ENCODE data around the gene XIAP. TPM values are rescaled to one million over a fixed set of nuclear protein-coding genes. Genes with fewer than 3 reads are reported as not detected.
A peak's percentile ranks its signal among the peaks of the same experiment; 100 is the strongest.

Gene XIAP
- total RNA-seq, 4 donors from 2014 or later: 21.0 to 39.3 (median 32.9) TPM

DNA sequence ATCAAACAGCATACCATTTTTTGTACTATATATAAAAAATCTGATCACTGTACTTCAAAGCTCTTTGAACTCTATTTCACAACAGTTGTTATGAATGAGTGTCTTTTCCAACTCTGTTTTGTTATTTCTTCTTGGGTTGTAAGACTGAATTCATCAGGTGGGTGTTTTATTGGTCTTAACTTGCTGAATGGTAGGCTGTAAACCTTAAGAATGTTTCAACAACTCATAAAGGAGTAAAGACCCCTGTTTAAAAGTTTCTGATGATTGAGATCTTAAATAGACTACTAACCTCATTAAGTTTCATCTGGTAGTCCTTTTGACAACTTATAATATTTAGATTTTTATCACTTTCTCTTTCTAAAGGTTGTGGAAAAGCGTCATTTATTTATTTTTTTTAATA, 83.2 kb downstream of the XIAP start:
- Histone ChIP-seq H3K4me3 (no peak overlapping the region), H3K27ac (replicated peaks in 1 of 4) (no peak overlapping the region), H3K4me1 (no peaks in the 10 kb centered on the region), H3K27me3 (no peaks in the 10 kb centered on the region), H3K36me3 (no peaks in the 10 kb centered on the region), H3K9me3 (no peaks in the 10 kb centered on the region)
- no peak for DNase-seq (ENCODE audit: extremely low spot score)
- 66% methylated on average over 1 of the region's 1 CpG for WGBS
- intact Hi-C loops (cut with DNase I): no loop called here
- no peak for TF ChIP-seq POLR2A (IDR thresholded peaks at IDR 0.05; ENCODE audit: low read depth)
- TF ChIP-seq, protein P1, sequence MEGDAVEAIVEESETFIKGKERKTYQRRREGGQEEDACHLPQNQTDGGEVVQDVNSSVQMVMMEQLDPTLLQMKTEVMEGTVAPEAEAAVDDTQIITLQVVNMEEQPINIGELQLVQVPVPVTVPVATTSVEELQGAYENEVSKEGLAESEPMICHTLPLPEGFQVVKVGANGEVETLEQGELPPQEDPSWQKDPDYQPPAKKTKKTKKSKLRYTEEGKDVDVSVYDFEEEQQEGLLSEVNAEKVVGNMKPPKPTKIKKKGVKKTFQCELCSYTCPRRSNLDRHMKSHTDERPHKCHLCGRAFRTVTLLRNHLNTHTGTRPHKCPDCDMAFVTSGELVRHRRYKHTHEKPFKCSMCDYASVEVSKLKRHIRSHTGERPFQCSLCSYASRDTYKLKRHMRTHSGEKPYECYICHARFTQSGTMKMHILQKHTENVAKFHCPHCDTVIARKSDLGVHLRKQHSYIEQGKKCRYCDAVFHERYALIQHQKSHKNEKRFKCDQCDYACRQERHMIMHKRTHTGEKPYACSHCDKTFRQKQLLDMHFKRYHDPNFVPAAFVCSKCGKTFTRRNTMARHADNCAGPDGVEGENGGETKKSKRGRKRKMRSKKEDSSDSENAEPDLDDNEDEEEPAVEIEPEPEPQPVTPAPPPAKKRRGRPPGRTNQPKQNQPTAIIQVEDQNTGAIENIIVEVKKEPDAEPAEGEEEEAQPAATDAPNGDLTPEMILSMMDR (IDR thresholded peaks at IDR 0.05): no peak
- no peak for TF ChIP-seq POLR2AphosphoS5 (IDR thresholded peaks at IDR 0.05)
- no peak for TF ChIP-seq EP300 (IDR thresholded peaks at IDR 0.05)

DNA sequence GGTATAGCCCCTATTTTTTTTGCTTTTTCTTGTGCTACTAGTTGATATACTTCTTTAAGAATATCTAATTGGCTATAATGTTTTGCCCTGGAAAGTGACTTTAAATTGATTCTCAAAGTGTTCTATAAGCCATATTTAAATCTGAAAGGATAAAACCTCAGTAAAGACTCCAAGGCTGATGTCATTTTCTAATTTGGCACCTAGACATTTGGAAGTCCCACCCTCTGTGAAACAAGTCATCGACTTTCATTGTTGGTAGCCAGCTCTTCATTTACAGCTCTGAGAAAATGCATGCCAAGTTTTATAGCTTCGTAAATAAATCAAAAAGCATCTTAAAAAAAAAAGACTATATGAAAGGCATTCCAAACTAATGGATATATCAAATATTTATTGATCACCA, 83.6 kb downstream of the XIAP start:
- no peak for TF ChIP-seq EP300 (IDR thresholded peaks at IDR 0.05)
- TF ChIP-seq POLR2A (IDR thresholded peaks at IDR 0.05; ENCODE audit: low read depth): no peak
- TF ChIP-seq, protein P1 (IDR thresholded peaks at IDR 0.05): no peak
- TF ChIP-seq POLR2AphosphoS5 (IDR thresholded peaks at IDR 0.05): no peak
- DNase-seq (ENCODE audit: extremely low spot score): no peak
- Histone ChIP-seq H3K4me3 (no peak overlapping the region), H3K27ac (replicated peaks in 1 of 4) (no peak overlapping the region), H3K4me1 (no peaks in the 10 kb centered on the region), H3K9me3 (no peaks in the 10 kb centered on the region), H3K36me3 (no peaks in the 10 kb centered on the region), H3K27me3 (no peaks in the 10 kb centered on the region)
- WGBS: 72% methylated on average over 2 of the region's 2 CpGs
- intact Hi-C loops (cut with DNase I): no loop called here

DNA sequence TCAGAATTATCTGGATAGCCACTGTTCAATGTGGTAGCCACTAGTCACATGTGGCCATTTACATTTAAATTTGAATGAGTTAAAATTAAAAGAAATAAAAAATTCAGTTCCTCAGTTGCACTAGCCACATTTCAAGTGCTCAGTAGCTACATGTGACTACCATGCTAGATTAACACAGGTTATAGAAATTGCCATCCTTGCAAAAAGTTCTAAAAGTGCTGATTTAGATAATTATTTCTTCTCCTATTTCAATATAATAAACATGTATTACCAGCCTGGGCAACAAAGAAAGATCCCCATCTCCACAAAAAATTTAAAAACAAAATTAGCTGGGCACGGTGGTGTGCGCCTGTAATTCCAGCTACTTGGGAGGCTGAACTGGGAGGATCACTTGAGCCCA, 90.0 kb downstream of the XIAP start:
- H3K4me1 ChIP-seq: no peaks in the 10 kb centered on the region
- intact Hi-C loops (cut with DNase I): no loop called here
- H3K4me3 ChIP-seq: no peak overlapping the region
- DNase-seq (ENCODE audit: extremely low spot score): no peak
- H3K36me3 ChIP-seq: no peaks in the 10 kb centered on the region
- TF ChIP-seq POLR2AphosphoS5 (IDR thresholded peaks at IDR 0.05): no peak
- no peak for TF ChIP-seq EP300 (IDR thresholded peaks at IDR 0.05)
- TF ChIP-seq POLR2A (IDR thresholded peaks at IDR 0.05; ENCODE audit: low read depth): no peak
- TF ChIP-seq, protein P1 (IDR thresholded peaks at IDR 0.05): no peak
- no peak overlapping the region for H3K27ac ChIP-seq (replicated peaks in 1 of 4)
- no peaks in the 10 kb centered on the region for H3K27me3 ChIP-seq
- WGBS: 84% methylated on average over 2 of the region's 2 CpGs
- no peaks in the 10 kb centered on the region for H3K9me3 ChIP-seq

DNA sequence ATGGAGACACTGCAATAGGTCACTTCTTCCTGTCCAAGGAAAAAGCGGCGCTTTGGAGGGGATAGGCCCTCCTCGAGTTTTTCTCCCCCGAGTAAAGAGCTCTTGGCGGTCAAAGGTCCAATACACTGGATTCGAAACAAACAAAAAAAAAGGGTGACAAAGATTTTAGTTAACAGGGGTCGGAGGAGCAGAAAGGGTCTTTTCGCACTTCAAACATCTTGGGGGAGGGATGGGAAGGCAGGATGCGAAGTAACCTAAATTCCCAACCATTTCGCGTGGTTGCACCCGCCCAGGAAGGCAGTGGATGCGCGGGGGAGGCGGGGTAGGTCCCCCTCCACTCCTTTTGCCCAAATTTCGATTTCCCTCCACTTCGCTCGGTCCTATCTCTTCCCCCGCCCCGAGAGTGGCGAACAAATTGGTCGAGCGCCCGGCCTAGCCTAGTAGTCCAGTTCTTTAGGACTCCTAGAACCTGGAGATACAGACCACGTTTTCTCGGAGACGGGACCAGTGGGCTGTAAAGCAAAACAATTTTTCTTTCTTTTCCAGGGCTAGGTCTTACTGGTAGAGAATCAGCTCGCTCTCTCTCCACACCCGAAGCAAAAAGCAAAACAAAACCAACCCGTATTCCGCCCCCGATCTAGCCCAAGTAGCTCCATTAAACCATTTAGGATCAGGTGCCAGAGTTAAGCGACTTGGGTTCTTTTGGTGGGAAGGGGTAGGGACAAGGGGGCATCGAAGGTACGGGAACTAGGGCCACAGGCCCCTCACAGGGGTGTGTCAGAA, 99.6 kb downstream of the XIAP start:
- H3K27me3 ChIP-seq: no peaks in the 10 kb centered on the region
- WGBS: 47% methylated on average over 35 of the region's 35 CpGs
- peaks cover 4 to 17% (median 7%) of the 10 kb centered on the region in 4 donors for H3K4me1 ChIP-seq
- H3K9me3 ChIP-seq: no peaks in the 10 kb centered on the region
- no peaks in the 10 kb centered on the region for H3K36me3 ChIP-seq
- intact Hi-C loops (cut with DNase I): loop anchor here (2.0 to 5.0 kb wide), 2 partner anchors 15 to 127 kb away; no protein-coding TSS in a partner anchor
- TF ChIP-seq POLR2AphosphoS5 (IDR thresholded peaks at IDR 0.05) (no peak), EP300 (IDR thresholded peaks at IDR 0.05) (no peak), POLR2A (IDR thresholded peaks at IDR 0.05; ENCODE audit: low read depth) (no peak)
- TF ChIP-seq, protein P1 (IDR thresholded peaks at IDR 0.05): no peak
- H3K4me3 ChIP-seq: peak overlapping the region; percentile 71 to 75 (median 74)
- H3K27ac ChIP-seq (replicated peaks in 1 of 4): peak overlapping the region; percentile 90 to 97 (median 96)
- peak; percentile 90 for DNase-seq (ENCODE audit: extremely low spot score)

All from esophagus muscularis mucosa (tissue), 4 donors.